OCI-M2 (cell line): ENCODE measurements around the gene ETFBKMT.
"Not testable (repeated sequence)": the region's sequence is repeated elsewhere in the genome, so short reads cannot be mapped to it uniquely, and the experiment has no call there.

ENCODE experiments used
- DNase-seq: peaks from one replicate; lab custom pipeline; 2025; ENCODE audit not compliant: unreplicated experiment; lab: John Stamatoyannopoulos, UW

The ETFBKMT gene

GRCh38 chr12:31716998-31717397 is 57.5 kb downstream of the ETFBKMT start:
- DNase-seq: not testable (repeated sequence)

GRCh38 chr12:31718542-31719198 is 59.2 kb downstream of the ETFBKMT start:
- not testable (repeated sequence) for DNase-seq

GRCh38 chr12:31722580-31722979 is 63.1 kb downstream of the ETFBKMT start:
- no peak for DNase-seq
